CD4-positive, alpha-beta T cell treated with Interleukin-15 for 4 hours (primary cell): ENCODE measurements around the gene RNF13.

Experiments
- DNase-seq: peaks from one replicate; pipeline ENCODE4 v3.0.0-alpha.2; 2020; ENCODE audit warnings: low spot score

Gene RNF13

DNA sequence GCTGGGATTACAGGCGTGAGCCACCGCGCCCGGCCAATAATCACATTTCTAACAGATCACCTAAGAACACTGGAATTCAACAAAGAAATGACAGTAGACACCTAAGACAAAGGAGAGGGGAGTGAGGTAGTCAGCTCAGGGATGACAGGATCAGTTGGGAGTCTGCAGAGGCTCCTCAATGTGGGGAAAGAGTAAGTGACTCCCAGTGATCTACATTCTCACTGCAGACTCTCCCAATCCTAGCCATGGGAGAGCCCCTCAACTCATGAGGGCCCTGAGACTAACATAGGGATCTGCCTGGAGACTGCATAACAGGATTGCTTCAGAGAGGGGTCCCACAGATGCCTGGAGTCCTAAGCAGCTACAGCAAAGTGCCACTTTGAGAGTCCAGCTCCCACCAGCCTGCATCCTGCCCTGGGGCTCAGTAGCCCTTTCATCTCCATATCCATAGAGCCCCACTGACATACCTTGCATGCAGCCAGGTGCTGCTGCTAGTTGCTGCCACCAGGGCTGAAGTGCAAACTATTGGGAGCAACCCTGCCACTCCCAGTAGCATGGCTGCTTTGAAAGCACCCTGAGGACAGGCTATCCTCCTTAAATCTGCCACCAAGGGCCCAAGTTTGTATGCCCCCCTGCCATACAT, 179.5 kb downstream of the RNF13 start:
- no peak for DNase-seq

DNA sequence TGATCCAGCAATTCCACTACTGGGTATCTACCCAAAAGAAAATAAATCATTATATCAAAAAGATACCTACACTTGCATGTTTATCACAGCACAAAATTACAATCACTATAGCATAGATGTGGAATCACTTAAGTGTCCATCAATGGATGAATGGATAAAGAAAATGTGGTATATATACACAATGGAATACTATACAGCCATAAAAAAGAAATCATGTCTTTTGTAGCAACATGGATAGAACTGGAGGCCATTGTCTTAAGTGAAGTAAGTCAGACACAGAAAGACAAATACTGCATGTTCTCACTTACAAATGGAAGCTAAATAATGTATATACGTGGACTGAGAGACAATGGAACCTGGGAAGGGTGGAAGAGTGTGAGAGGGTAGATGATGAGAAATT, 185.9 kb downstream of the RNF13 start:
- no peak for DNase-seq

- no peak for DNase-seq
Observed at GRCh38 chr3:149999421-149999820, 186.4 kb downstream of the RNF13 start.

- DNase-seq: no peak
Observed at GRCh38 chr3:150000641-150001040, 187.6 kb downstream of the RNF13 start.

DNA sequence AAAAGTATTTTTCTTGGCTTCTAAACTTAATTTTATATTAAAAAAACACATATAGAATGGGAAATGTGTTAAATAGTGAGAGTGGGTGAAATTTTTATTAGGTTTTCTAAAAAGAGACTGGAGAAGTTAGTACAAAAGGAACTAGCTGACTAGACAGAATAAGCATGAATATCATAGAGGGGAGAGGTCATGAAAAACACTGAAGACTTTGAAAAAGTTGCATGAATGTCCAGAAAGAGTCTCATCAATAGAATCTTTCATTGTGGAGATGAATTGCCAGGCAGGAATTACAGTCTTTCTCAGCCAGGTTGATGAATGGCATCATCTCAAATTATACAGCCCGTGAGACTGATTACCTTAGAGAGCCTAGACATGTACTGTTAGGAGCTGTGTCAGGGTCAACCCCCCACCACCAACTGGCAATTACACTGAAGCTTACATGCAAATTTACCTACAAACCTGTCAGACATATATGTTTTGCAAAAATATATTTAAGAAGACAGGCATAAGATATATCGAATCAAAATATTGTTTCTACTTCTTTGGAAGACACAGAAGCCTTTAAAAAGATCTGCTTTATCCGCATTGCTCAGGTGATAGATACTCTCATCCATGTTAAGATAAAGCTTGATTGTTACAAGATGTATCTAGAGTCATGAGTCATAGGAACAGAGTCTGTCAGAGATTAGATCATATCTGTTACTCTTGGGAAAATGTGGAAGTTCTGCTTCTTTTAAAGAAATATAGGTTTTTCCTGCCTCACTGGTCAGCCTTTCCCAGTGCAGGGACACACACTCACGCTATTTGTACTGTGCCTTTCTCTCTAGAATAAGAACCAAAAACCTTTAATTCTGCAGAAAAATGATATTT, 192.5 kb downstream of the RNF13 start:
- no peak for DNase-seq

DNA sequence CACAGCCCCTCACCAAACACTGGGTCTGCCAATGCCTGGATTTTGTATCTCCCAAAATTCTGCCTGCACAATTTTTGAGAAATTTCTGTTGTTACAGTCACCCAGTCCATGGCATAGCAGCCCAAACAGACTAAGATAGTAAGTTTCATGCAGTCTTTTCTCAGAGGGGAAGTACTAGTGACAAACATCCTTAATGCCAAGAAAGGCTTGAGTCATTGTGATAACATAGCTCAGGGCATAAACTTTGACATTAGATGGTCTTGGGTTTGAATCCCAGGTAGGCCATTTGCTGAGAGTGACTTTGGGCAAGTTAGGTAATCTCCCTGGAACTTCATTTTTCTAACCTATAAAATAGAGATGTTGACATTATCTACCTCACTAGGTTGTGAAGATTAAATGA, 193.8 kb downstream of the RNF13 start:
- DNase-seq: no peak
